ENCODE data around the gene DMBT1. TPM values are rescaled to one million over a fixed set of nuclear protein-coding genes. Genes with fewer than 3 reads are reported as not detected.

DMBT1 gene
- 0.09 to 0.18 TPM (median 0.13 TPM) in 3 replicates for total RNA-seq (2021)
- Bru-seq, nascent RNA = percentile 3 among the genes with signal in this experiment
- long read RNA-seq, experiment 1 = 0 reads
- long read RNA-seq, experiment 2 = 0 reads
- long read RNA-seq, experiment 3 = 0 reads

- H3K27ac Mint-ChIP-seq = no peak within 1 kb of the TSS
- H3K36me3 Mint-ChIP-seq = no peaks in the 10 kb centered on the region
- TF ChIP-seq OVOL2 (CRISPR knock-in tag; IDR thresholded peaks at IDR 0.05; ENCODE audit: borderline replicate concordance) (no peak), CDX4 (CRISPR knock-in tag; IDR thresholded peaks at IDR 0.05; ENCODE audit: borderline replicate concordance) (no peak), ZNF121 (CRISPR knock-in tag; IDR thresholded peaks at IDR 0.05) (no peak), SMAD3 (CRISPR knock-in tag; IDR thresholded peaks at IDR 0.05; ENCODE audit: borderline replicate concordance) (no peak), RELA (CRISPR knock-in tag; IDR thresholded peaks at IDR 0.05; ENCODE audit: borderline replicate concordance) (no peak)
- TF ChIP-seq, protein P1, sequence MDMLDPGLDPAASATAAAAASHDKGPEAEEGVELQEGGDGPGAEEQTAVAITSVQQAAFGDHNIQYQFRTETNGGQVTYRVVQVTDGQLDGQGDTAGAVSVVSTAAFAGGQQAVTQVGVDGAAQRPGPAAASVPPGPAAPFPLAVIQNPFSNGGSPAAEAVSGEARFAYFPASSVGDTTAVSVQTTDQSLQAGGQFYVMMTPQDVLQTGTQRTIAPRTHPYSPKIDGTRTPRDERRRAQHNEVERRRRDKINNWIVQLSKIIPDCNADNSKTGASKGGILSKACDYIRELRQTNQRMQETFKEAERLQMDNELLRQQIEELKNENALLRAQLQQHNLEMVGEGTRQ (CRISPR knock-in tag; IDR thresholded peaks at IDR 0.05) = no peak
- TF ChIP-seq, protein P2, sequence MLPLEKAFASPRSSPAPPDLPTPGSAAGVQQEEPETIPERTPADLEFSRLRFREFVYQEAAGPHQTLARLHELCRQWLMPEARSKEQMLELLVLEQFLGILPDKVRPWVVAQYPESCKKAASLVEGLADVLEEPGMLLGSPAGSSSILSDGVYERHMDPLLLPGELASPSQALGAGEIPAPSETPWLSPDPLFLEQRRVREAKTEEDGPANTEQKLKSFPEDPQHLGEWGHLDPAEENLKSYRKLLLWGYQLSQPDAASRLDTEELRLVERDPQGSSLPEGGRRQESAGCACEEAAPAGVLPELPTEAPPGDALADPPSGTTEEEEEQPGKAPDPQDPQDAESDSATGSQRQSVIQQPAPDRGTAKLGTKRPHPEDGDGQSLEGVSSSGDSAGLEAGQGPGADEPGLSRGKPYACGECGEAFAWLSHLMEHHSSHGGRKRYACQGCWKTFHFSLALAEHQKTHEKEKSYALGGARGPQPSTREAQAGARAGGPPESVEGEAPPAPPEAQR (CRISPR knock-in tag; IDR thresholded peaks at IDR 0.05) = no peak
- H3K27me3 Mint-ChIP-seq (ENCODE audit: low read depth) = no peaks in the 10 kb centered on the region
- CTCF ChIA-PET = interaction anchor here (1.5 kb wide), 1 partner anchor 35 kb away, joined by 6 read pairs; no protein-coding TSS in a partner anchor
- ATAC-seq (no peak), DNase-seq (ENCODE audit: low spot score) (no peak)
- H3K9me3 Mint-ChIP-seq = no peaks in the 10 kb centered on the region
- H3K4me3 Mint-ChIP-seq = no peak within 1 kb of the TSS
- H3K4me1 Mint-ChIP-seq = peaks cover 20% of the 10 kb centered on the region
- POLR2A ChIA-PET = no interaction called here
Measured at GRCh38 chr10:122560279-122560804, at the start of gene DMBT1. TSS of gene DMBT1 (plus strand) at chr10:122560754. CDS start at chr10:122560771, 17 bp downstream.

- peaks cover 5% of the 10 kb centered on the region; the same call in 1 of the 2 replicates for H3K4me1 Mint-ChIP-seq
- H3K27ac Mint-ChIP-seq = no peak overlapping the region
- ATAC-seq (no peak), DNase-seq (ENCODE audit: low spot score) (no peak)
- POLR2A ChIA-PET = no interaction called here
- no peaks in the 10 kb centered on the region; the same call in 1 of the 2 replicates for H3K36me3 Mint-ChIP-seq
- no peaks in the 10 kb centered on the region for H3K27me3 Mint-ChIP-seq (ENCODE audit: low read depth)
- no peaks in the 10 kb centered on the region for H3K9me3 Mint-ChIP-seq
- CTCF ChIA-PET = interaction anchor here (0.9 to 1.6 kb wide), 3 partner anchors 52 to 214 kb away, joined by 3 to 4 read pairs (median 3); no protein-coding TSS in a partner anchor
- H3K4me3 Mint-ChIP-seq = no peak overlapping the region
- TF ChIP-seq FOXP1 (CRISPR knock-in tag; IDR thresholded peaks at IDR 0.05; ENCODE audit: borderline replicate concordance) = no peak
- TF ChIP-seq, protein P3, sequence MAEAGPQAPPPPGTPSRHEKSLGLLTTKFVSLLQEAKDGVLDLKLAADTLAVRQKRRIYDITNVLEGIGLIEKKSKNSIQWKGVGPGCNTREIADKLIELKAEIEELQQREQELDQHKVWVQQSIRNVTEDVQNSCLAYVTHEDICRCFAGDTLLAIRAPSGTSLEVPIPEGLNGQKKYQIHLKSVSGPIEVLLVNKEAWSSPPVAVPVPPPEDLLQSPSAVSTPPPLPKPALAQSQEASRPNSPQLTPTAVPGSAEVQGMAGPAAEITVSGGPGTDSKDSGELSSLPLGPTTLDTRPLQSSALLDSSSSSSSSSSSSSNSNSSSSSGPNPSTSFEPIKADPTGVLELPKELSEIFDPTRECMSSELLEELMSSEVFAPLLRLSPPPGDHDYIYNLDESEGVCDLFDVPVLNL (CRISPR knock-in tag; IDR thresholded peaks at IDR 0.05; ENCODE audit: borderline replicate concordance, low read depth) = no peak
- no peak for TF ChIP-seq ATF3 (CRISPR knock-in tag; conservative IDR thresholded peaks at IDR 0.05)
- TF ChIP-seq ZNF219 (CRISPR knock-in tag; IDR thresholded peaks at IDR 0.05; ENCODE audit: borderline replicate concordance) = no peak
- TF ChIP-seq JUN (CRISPR knock-in tag; IDR thresholded peaks at IDR 0.05) = no peak
- TF ChIP-seq TP53 (CRISPR knock-in tag; IDR thresholded peaks at IDR 0.05) = no peak
- TF ChIP-seq NR3C1 (CRISPR knock-in tag; conservative IDR thresholded peaks at IDR 0.05; ENCODE audit: low read depth) = no peak
- no peak for TF ChIP-seq FOXP4 (CRISPR knock-in tag; IDR thresholded peaks at IDR 0.05)
- TF ChIP-seq ZNF396 (CRISPR knock-in tag; IDR thresholded peaks at IDR 0.05; ENCODE audit: borderline replicate concordance) = no peak
- TF ChIP-seq CDX4 (CRISPR knock-in tag; IDR thresholded peaks at IDR 0.05; ENCODE audit: borderline replicate concordance) = no peak
- no peak for TF ChIP-seq ZBTB21 (CRISPR knock-in tag; IDR thresholded peaks at IDR 0.05; ENCODE audit: borderline replicate concordance)
- TF ChIP-seq EMX1 (CRISPR knock-in tag; IDR thresholded peaks at IDR 0.05) = no peak
- TF ChIP-seq TEAD1 (CRISPR knock-in tag; IDR thresholded peaks at IDR 0.05) = no peak
- no peak for TF ChIP-seq ZNF671 (CRISPR knock-in tag; IDR thresholded peaks at IDR 0.05)
- TF ChIP-seq, protein P4, sequence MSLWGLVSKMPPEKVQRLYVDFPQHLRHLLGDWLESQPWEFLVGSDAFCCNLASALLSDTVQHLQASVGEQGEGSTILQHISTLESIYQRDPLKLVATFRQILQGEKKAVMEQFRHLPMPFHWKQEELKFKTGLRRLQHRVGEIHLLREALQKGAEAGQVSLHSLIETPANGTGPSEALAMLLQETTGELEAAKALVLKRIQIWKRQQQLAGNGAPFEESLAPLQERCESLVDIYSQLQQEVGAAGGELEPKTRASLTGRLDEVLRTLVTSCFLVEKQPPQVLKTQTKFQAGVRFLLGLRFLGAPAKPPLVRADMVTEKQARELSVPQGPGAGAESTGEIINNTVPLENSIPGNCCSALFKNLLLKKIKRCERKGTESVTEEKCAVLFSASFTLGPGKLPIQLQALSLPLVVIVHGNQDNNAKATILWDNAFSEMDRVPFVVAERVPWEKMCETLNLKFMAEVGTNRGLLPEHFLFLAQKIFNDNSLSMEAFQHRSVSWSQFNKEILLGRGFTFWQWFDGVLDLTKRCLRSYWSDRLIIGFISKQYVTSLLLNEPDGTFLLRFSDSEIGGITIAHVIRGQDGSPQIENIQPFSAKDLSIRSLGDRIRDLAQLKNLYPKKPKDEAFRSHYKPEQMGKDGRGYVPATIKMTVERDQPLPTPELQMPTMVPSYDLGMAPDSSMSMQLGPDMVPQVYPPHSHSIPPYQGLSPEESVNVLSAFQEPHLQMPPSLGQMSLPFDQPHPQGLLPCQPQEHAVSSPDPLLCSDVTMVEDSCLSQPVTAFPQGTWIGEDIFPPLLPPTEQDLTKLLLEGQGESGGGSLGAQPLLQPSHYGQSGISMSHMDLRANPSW (CRISPR knock-in tag; conservative IDR thresholded peaks at IDR 0.05; ENCODE audit: low read depth) = no peak
- TF ChIP-seq ZNF512 (CRISPR knock-in tag; IDR thresholded peaks at IDR 0.05; ENCODE audit: borderline replicate concordance) = no peak
Measured at GRCh38 chr10:122513053-122513452, 47.5 kb upstream of the DMBT1 start.
